AG04449 (cell line): ENCODE results near the gene ZBTB5.

Experiments used
- CTCF ChIA-PET: fragments of 350-600 bp; formaldehyde crosslinking; extraction: SDS; loops from one replicate; lab custom pipeline; 2021; ENCODE audit warnings: antibody characterized with exemption; lab: Yijun Ruan, JAX
- POLR2A ChIA-PET: fragments of 400-600, 350-600 bp; formaldehyde crosslinking; extraction: SDS; loops from one replicate; lab custom pipeline; 2020; ENCODE audit warnings: antibody characterized with exemption, inconsistent platforms; lab: Yijun Ruan, JAX
- DNase-seq: peaks from one replicate; pipeline ENCODE4 v3.0.0-alpha.2; 2010; ENCODE audit warnings: low read depth, low spot score
- H3K4me3 ChIP-seq: 2 replicates; pipeline ENCODE4 v1.5.1; 2011; ENCODE audit warnings: low read depth, mild to moderate bottlenecking, control low read depth, low read length
- CTCF ChIP-seq: IDR thresholded peaks from one replicate; pipeline ENCODE4 v1.5.1; 2011; ENCODE audit warnings: mild to moderate bottlenecking, moderate library complexity, low read length, control low read depth, inconsistent platforms; ENCODE audit not compliant: insufficient read depth; ENCODE audit errors: missing control alignments

Gene ZBTB5

GRCh38 chr9:37413311-37413710 lies 51.9 kb downstream of the ZBTB5 start:
- DNase-seq, result no peak
- H3K4me3 ChIP-seq, result no peak overlapping the region
- no peak for TF ChIP-seq CTCF
- ChIA-PET POLR2A (interaction anchor here (0.9 kb wide), 1 partner anchor 9 kb away, joined by 3 read pairs; the partner anchor contains the start of gene GRHPR), CTCF (interaction anchor here (0.9 to 6.3 kb wide), 5 partner anchors 12 to 539 kb away, joined by 3 to 50 read pairs (median 9); no protein-coding TSS in a partner anchor)

- no peak for TF ChIP-seq CTCF
- ChIA-PET CTCF (interaction anchor here (0.7 to 6.3 kb wide), 7 partner anchors 11 to 538 kb away, joined by 3 to 50 read pairs (median 4); no protein-coding TSS in a partner anchor), POLR2A (no interaction called here)
- H3K4me3 ChIP-seq, result no peak overlapping the region
- DNase-seq, result peak; percentile 29
These were observed 52.7 kb downstream of the ZBTB5 start for GRCh38 chr9:37412431-37413151.

- ChIA-PET POLR2A (no interaction called here), CTCF (interaction anchor here (0.6 to 6.3 kb wide), 11 partner anchors 9 to 860 kb away, joined by 3 to 50 read pairs (median 5); partner anchors contain the start of gene GRHPR)
- H3K4me3 ChIP-seq, result no peak overlapping the region
- no peak for DNase-seq
- peak; percentile 57 for TF ChIP-seq CTCF
These were observed 54.1 kb downstream of the ZBTB5 start for GRCh38 chr9:37410969-37411785.

- no peak overlapping the region for H3K4me3 ChIP-seq
- CTCF ChIA-PET, result interaction anchor here (1.0 to 6.3 kb wide), 6 partner anchors 12 to 536 kb away, joined by 3 to 50 read pairs (median 6); partner anchors contain the start of gene GRHPR
- POLR2A ChIA-PET, result no interaction called here
- no peak for TF ChIP-seq CTCF
- no peak for DNase-seq
These were observed 54.8 kb downstream of the ZBTB5 start for GRCh38 chr9:37410354-37410861.

GRCh38 chr9:37408933-37409710 lies 56.1 kb downstream of the ZBTB5 start:
- ChIA-PET CTCF (interaction anchor here (1.5 to 2.0 kb wide), 2 partner anchors 329 to 413 kb away, joined by 3 to 7 read pairs; no protein-coding TSS in a partner anchor), POLR2A (no interaction called here)
- no peak for DNase-seq
- no peak overlapping the region for H3K4me3 ChIP-seq
- TF ChIP-seq CTCF, result no peak
